IMR-90 (cell line): Measurements from ENCODE around the gene CAMTA2. TPM values are rescaled to one million over a fixed set of nuclear protein-coding genes. Genes with fewer than 3 reads are reported as not detected.
A peak's percentile ranks its signal among the peaks of the same experiment; 100 is the strongest.

ENCODE experiments used
- ATAC-seq: fragments of 200-7000 bp; cut with Tn5 transposase; 2 replicates; pipeline ENCODE4 v1.9.1; 2020; ENCODE audit warnings: low read depth, mild to moderate bottlenecking, moderate library complexity
- BruUV-seq: library from RNA; stranded (reverse); fragments of 400-500 nt; replicated peaks from 2 replicates; lab custom pipeline; 2021; lab: Mats Ljungman, UMichigan
- CTCF ChIA-PET: fragments of 300-600 bp; formaldehyde crosslinking; extraction: SDS; loops from one replicate; lab custom pipeline; 2021; ENCODE audit warnings: antibody characterized with exemption; lab: Yijun Ruan, JAX
- POLR2A ChIA-PET: fragments of 300-600 bp; sonication (Branson Sonifier 250); formaldehyde crosslinking; loops from one replicate; lab custom pipeline; 2022; ENCODE audit warnings: antibody characterized with exemption; ENCODE audit not compliant: unreplicated experiment; lab: Charles Lee
- DNase-seq: peaks from one replicate; pipeline ENCODE4 v3.0.0; 2013
- H2AFZ ChIP-seq: replicated peaks from 2 replicates; pipeline ENCODE3; 2013; ENCODE audit warnings: low read length, mild to moderate bottlenecking; ENCODE audit not compliant: poor library complexity
- H2AK5ac ChIP-seq: 2 replicates; pipeline ENCODE4 v1.6.1; 2013; ENCODE audit warnings: low read depth, low read length, inconsistent platforms
- H2AK9ac ChIP-seq: replicated peaks from 2 replicates; pipeline ENCODE3; 2013; ENCODE audit warnings: mild to moderate bottlenecking, low read depth, low read length, moderate library complexity; ENCODE audit not compliant: poor library complexity
- H2BK120ac ChIP-seq: 2 replicates; pipeline ENCODE4 v1.6.1; 2013; ENCODE audit warnings: low read depth, low read length, inconsistent platforms
- H2BK15ac ChIP-seq: 3 replicates; pipeline ENCODE4 v1.6.1; 2013; ENCODE audit warnings: low read depth, low read length, inconsistent platforms
- H2BK20ac ChIP-seq: 2 replicates; pipeline ENCODE4 v1.6.1; 2013; ENCODE audit warnings: low read depth, mild to moderate bottlenecking, inconsistent platforms, low read length, moderate library complexity
- H2BK5ac ChIP-seq: 2 replicates; pipeline ENCODE4 v1.6.1; 2013; ENCODE audit warnings: mild to moderate bottlenecking, low read depth, low read length, inconsistent platforms; ENCODE audit not compliant: poor library complexity, severe bottlenecking
- H3K14ac ChIP-seq: replicated peaks from 2 replicates; pipeline ENCODE4 v1.6.1; 2013; ENCODE audit warnings: low read depth, low read length, inconsistent platforms
- H3K18ac ChIP-seq: 2 replicates; pipeline ENCODE4 v1.6.1; 2013; ENCODE audit warnings: low read depth, low read length, control low read depth
- H3K23ac ChIP-seq: 2 replicates; pipeline ENCODE4 v1.6.1; 2013; ENCODE audit warnings: low read depth, low read length, inconsistent platforms
- H3K27ac ChIP-seq: 2 replicates; pipeline ENCODE4 v1.5.1; 2013; ENCODE audit warnings: mild to moderate bottlenecking, control low read depth, low read length; ENCODE audit not compliant: insufficient read depth
- H3K27me3 ChIP-seq: 2 replicates; pipeline ENCODE4 v1.6.1; 2013; ENCODE audit warnings: low read length; ENCODE audit not compliant: control insufficient read depth, insufficient read depth
- H3K36me3 ChIP-seq: 2 replicates; pipeline ENCODE4 v1.6.1; 2013; ENCODE audit warnings: low read length, mixed read lengths; ENCODE audit not compliant: control insufficient read depth, insufficient read depth
- H3K4ac ChIP-seq: 2 replicates; pipeline ENCODE4 v1.6.1; 2013; ENCODE audit warnings: low read depth, low read length, inconsistent platforms
- H3K4me1 ChIP-seq: 2 replicates; pipeline ENCODE4 v1.6.1; 2013; ENCODE audit warnings: low read length, mixed read lengths; ENCODE audit not compliant: control insufficient read depth, insufficient read depth
- H3K4me2 ChIP-seq: 2 replicates; pipeline ENCODE4 v1.6.1; 2013; ENCODE audit warnings: low read depth, mild to moderate bottlenecking, control low read depth, low read length, moderate library complexity
- H3K4me3 ChIP-seq: 2 replicates; pipeline ENCODE4 v1.5.1; 2013; ENCODE audit warnings: low read depth, mild to moderate bottlenecking, control low read depth, low read length, moderate library complexity; ENCODE audit not compliant: insufficient read depth
- H3K56ac ChIP-seq: 2 replicates; pipeline ENCODE4 v1.6.1; 2013; ENCODE audit warnings: low read length, inconsistent platforms; ENCODE audit not compliant: insufficient read depth; ENCODE audit errors: extremely low read depth
- H3K79me1 ChIP-seq, 2 experiments: 2 replicates each; pipeline ENCODE4 v1.6.1; 2013; ENCODE audit warnings: low read length in 2 of 2, inconsistent platforms in 1 of 2, low read depth in 1 of 2
- H3K9ac ChIP-seq: 2 replicates; pipeline ENCODE4 v1.6.1; 2013; ENCODE audit warnings: low read depth, low read length, control low read depth
- H3K9me1 ChIP-seq: 2 replicates; pipeline ENCODE4 v1.6.1; 2013; ENCODE audit warnings: low read length, inconsistent platforms; ENCODE audit not compliant: insufficient read depth
- H3K9me3 ChIP-seq: 2 replicates; pipeline ENCODE4 v1.6.1; 2013; ENCODE audit warnings: low read length; ENCODE audit not compliant: control insufficient read depth, insufficient read depth
- H4K20me1 ChIP-seq: 2 replicates; pipeline ENCODE4 v1.6.1; 2013; ENCODE audit warnings: low read length, inconsistent platforms; ENCODE audit not compliant: insufficient read depth
- H4K5ac ChIP-seq: 2 replicates; pipeline ENCODE4 v1.6.1; 2013; ENCODE audit warnings: mild to moderate bottlenecking, low read depth, low read length, control low read depth
- H4K8ac ChIP-seq, 2 experiments: 2 replicates each; pipeline ENCODE4 v1.6.1; 2013; ENCODE audit warnings: low read depth in 2 of 2, low read length in 2 of 2, control low read depth in 1 of 2, inconsistent platforms in 1 of 2
- H4K91ac ChIP-seq: 2 replicates; pipeline ENCODE4 v1.6.1; 2013; ENCODE audit warnings: low read depth, low read length, inconsistent platforms; ENCODE audit not compliant: insufficient read depth
- MAFK ChIP-seq: IDR thresholded peaks from 2 replicates; pipeline ENCODE4 v1.6.1; 2012; ENCODE audit warnings: low read depth, low read length, improper control_type of control experiment
- WGBS, 2 experiments: methylation state at CpG; one replicate each; pipeline versions ENCODE4 v1.1.5 to v1.1.7; 2013; ENCODE audit warnings: missing lambda C conversion rate in 2 of 2; ENCODE audit not compliant: insufficient read length in 1 of 2; ENCODE audit errors: extremely low coverage in 2 of 2; 5-methylcytosine and 5-hydroxymethylcytosine counted together
- dilution Hi-C: fragments of 300-500 bp; cut with HindIII; formaldehyde crosslinking; loops from one replicate; pipeline ENCODE4 v1.14.3; 2018; ENCODE audit warnings: low sequenced_read_pairs; ENCODE audit not compliant: unreplicated experiment
- in situ Hi-C: fragments of 300-500 bp; cut with MboI; formaldehyde crosslinking; loops from 3 replicates; pipeline ENCODE4 v1.14.3; 2019; ENCODE audit warnings: low sequenced_read_pairs, inconsistent platforms, mixed read lengths
- intact Hi-C: fragments of 100-400 bp; cut with micrococcal nuclease; formaldehyde crosslinking; loops from 2 replicates; pipeline ENCODE4 v1.10.0; 2022
- polyA plus RNA-seq, 3 experiments: library from polyadenylated mRNA; depleted of rRNA; stranded (reverse); fragments of >200 nt; gene quantifications; 2 replicates each; pipeline ENCODE4 v1.2.3, GENCODE V29; 2012; ENCODE audit warnings: low replicate concordance in 1 of 3
- total RNA-seq: library from RNA; depleted of rRNA; stranded (reverse); fragments of >200 nt; gene quantifications from 2 replicates; pipeline ENCODE4 v1.2.3, GENCODE V29; 2012

The CAMTA2 gene
- total and polyA plus RNA-seq, 2 of the 4 experiments (the other 2 are of a cell fraction), result 1.4 to 54.7 TPM

DNA sequence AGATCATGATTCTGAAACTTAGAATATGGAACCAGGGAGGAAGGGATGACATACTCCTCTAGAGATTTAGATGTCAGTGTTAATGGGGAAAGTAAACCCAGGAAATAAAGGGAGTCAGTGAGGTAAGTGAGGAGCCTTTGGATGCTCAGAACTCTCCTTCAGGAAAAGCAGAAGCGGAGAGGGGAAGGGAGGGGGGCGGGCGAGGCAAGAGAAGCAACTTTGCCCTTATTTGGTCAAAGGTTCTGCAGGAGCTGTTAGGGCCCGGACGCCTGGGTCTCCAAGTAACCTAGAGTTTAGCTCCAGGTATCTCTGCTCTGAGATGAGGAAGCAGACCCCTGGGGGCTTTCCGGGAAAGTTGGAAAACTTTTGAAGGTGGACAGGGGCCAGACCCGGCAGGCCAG lies 40.5 kb downstream of the CAMTA2 start:
- H3K27ac ChIP-seq, result peak overlapping the region; percentile 96

More for the DNA sequence above, 40.5 kb downstream of the CAMTA2 start:
- Histone ChIP-seq H3K4me1 (peaks cover 25% of the 10 kb centered on the region), H3K4me2 (peak overlapping the region; percentile 78), H2AK5ac (peak overlapping the region; percentile 47), H3K4me3 (peak overlapping the region; percentile 98), H3K56ac (peak overlapping the region; percentile 94), H3K4ac (peak overlapping the region; percentile 85), H2BK20ac (no peak overlapping the region), H2BK15ac (peak overlapping the region; percentile 25; the same call in 1 of the 3 replicates), H3K36me3 (peaks cover 41% of the 10 kb centered on the region), H4K5ac (peak overlapping the region; percentile 28), H3K9me1 (peaks cover 19% of the 10 kb centered on the region; the same call in 1 of the 2 replicates), H4K20me1 (peaks cover 64% of the 10 kb centered on the region), H3K79me1 (peaks cover 14 to 51% of the 10 kb centered on the region in 2 experiments; a peak in 3 of 4 replicates), H3K23ac (peak overlapping the region; percentile 81), H3K14ac (peak overlapping the region; percentile 95), H4K8ac (peak overlapping the region; percentile 80 to 95), H2BK120ac (peak overlapping the region; percentile 49; the same call in 1 of the 2 replicates), H4K91ac (peak overlapping the region; percentile 21; the same call in 1 of the 2 replicates), H2AFZ (no peak overlapping the region), H2BK5ac (peak overlapping the region; percentile 98), H2AK9ac (peak overlapping the region; percentile 95), H3K9me3 (no peaks in the 10 kb centered on the region), H3K27me3 (no peaks in the 10 kb centered on the region), H3K18ac (peak overlapping the region; percentile 39; the same call in 1 of the 2 replicates), H3K9ac (peak overlapping the region; percentile 97)
- intact Hi-C loops, result no loop called here
- ChIA-PET POLR2A (interaction anchor here (0.6 to 3.5 kb wide), 2 partner anchors 20 to 70 kb away, joined by 3 to 19 read pairs; partner anchors contain the start of gene SPAG7), CTCF (no interaction called here)
- no peak for TF ChIP-seq MAFK
- dilution Hi-C loops, result no loop called here
- no TSS peak for BruUV-seq
- in situ Hi-C loops, result no loop called here
- 0% methylated on average over 2 of the region's 7 CpGs; no CpG with 5 or more reads in 1 of the 2 experiments for WGBS, 2 experiments
- DNase-seq, result no peak
- ATAC-seq, result no peak
